Cardiac muscle cell (in vitro differentiated cells and primary cell): Measurements from ENCODE around the gene AHCYL1. TPM values are rescaled to one million over a fixed set of nuclear protein-coding genes. Genes with fewer than 3 reads are reported as not detected.

Source experiments
- DNase-seq, 2 donors: peaks; one replicate each; pipeline versions ENCODE4 v3.0.0 to v3.0.0-alpha.2; 2010 to 2017; ENCODE audit warnings: low read depth in 1 of 2, low spot score in 1 of 2
- H3K27ac ChIP-seq: fragments of 200-600 bp; sonication (generic); 2 replicates; pipeline ENCODE4 v1.5.1; 2016
- H3K27me3 ChIP-seq: fragments of 200-600 bp; sonication (generic); 2 replicates; pipeline ENCODE4 v1.6.0; 2016; ENCODE audit warnings: control low read depth
- H3K36me3 ChIP-seq: fragments of 200-600 bp; sonication (generic); 2 replicates; pipeline ENCODE4 v1.5.1; 2016; ENCODE audit warnings: control low read depth
- H3K4me1 ChIP-seq: fragments of 200-600 bp; sonication (generic); 2 replicates; pipeline ENCODE4 v1.8.1; 2017; ENCODE audit warnings: low read depth, mild to moderate bottlenecking, mixed run types
- H3K4me3 ChIP-seq: fragments of 200-600 bp; sonication (generic); 2 replicates; pipeline ENCODE4 v1.5.1; 2016; ENCODE audit warnings: mild to moderate bottlenecking
- H3K9me3 ChIP-seq: fragments of 200-600 bp; sonication (generic); 2 replicates; pipeline ENCODE4 v1.5.1; 2017; ENCODE audit warnings: low read depth, mild to moderate bottlenecking, control low read depth
- polyA plus RNA-seq: library from polyadenylated mRNA; unstranded; fragments of >200 nt; fragmentation: Nextera tagmentation; extraction: Ambion mirVana; gene quantifications from 2 replicates; pipeline ENCODE4 v1.2.1, GENCODE V29; 2016
- total RNA-seq: library from RNA; depleted of rRNA; stranded (reverse); fragments of >200 nt; gene quantifications from 2 replicates; pipeline ENCODE4 v1.2.3, GENCODE V29; 2016
- TF ChIP-seq, protein P1 (sequence below): IDR thresholded peaks from 2 replicates; pipeline ENCODE4 v1.5.1; 2012; ENCODE audit warnings: low read depth, mild to moderate bottlenecking, low read length

Gene AHCYL1
- total and polyA plus RNA-seq, 2 experiments from 2014 or later: 49.0 to 82.7 TPM

- H3K9me3 ChIP-seq: no peaks in the 10 kb centered on the region
- H3K4me3 ChIP-seq: no peak overlapping the region
- no peaks in the 10 kb centered on the region for H3K36me3 ChIP-seq
- no peaks in the 10 kb centered on the region for H3K4me1 ChIP-seq
- no peak for DNase-seq
- no peaks in the 10 kb centered on the region for H3K27me3 ChIP-seq
- H3K27ac ChIP-seq: no peak overlapping the region
- TF ChIP-seq, protein P1, sequence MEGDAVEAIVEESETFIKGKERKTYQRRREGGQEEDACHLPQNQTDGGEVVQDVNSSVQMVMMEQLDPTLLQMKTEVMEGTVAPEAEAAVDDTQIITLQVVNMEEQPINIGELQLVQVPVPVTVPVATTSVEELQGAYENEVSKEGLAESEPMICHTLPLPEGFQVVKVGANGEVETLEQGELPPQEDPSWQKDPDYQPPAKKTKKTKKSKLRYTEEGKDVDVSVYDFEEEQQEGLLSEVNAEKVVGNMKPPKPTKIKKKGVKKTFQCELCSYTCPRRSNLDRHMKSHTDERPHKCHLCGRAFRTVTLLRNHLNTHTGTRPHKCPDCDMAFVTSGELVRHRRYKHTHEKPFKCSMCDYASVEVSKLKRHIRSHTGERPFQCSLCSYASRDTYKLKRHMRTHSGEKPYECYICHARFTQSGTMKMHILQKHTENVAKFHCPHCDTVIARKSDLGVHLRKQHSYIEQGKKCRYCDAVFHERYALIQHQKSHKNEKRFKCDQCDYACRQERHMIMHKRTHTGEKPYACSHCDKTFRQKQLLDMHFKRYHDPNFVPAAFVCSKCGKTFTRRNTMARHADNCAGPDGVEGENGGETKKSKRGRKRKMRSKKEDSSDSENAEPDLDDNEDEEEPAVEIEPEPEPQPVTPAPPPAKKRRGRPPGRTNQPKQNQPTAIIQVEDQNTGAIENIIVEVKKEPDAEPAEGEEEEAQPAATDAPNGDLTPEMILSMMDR: no peak
Observed at GRCh38 chr1:109944541-109944940, 40.0 kb upstream of the AHCYL1 start.

GRCh38 chr1:109946511-109946910 is 38.1 kb upstream of the AHCYL1 start:
- H3K4me3 ChIP-seq: no peak overlapping the region
- no peaks in the 10 kb centered on the region for H3K36me3 ChIP-seq
- TF ChIP-seq, protein P1: no peak
- H3K27me3 ChIP-seq: no peaks in the 10 kb centered on the region
- no peaks in the 10 kb centered on the region for H3K9me3 ChIP-seq
- no peak overlapping the region for H3K27ac ChIP-seq
- H3K4me1 ChIP-seq: no peaks in the 10 kb centered on the region
- no peak for DNase-seq

GRCh38 chr1:109947582-109948284 is 36.8 kb upstream of the AHCYL1 start:
- H3K4me3 ChIP-seq: no peak overlapping the region
- H3K27ac ChIP-seq: no peak overlapping the region
- no peaks in the 10 kb centered on the region for H3K4me1 ChIP-seq
- H3K36me3 ChIP-seq: no peaks in the 10 kb centered on the region
- TF ChIP-seq, protein P1: no peak
- no peak for DNase-seq
- H3K9me3 ChIP-seq: no peaks in the 10 kb centered on the region
- no peaks in the 10 kb centered on the region for H3K27me3 ChIP-seq

DNA sequence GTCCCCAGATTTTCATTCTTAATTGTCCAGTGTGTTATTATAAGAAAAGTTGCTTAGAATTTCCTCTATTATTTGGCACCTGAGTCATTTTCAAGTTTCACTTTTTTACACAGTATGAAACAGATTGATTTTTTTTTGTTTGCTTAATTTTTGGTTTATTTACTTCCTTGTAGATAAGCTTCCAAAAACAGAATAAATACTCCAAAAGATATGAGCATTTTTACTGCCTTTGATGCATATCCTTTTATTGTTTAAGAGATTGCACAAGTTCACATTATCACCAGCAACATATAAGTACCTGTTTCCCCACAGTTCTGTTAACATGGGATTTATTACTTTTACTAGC is 36.3 kb upstream of the AHCYL1 start:
- DNase-seq: no peak
- Histone ChIP-seq H3K9me3 (no peaks in the 10 kb centered on the region), H3K27me3 (no peaks in the 10 kb centered on the region), H3K27ac (no peak overlapping the region), H3K4me3 (no peak overlapping the region), H3K36me3 (no peaks in the 10 kb centered on the region), H3K4me1 (peaks cover 4% of the 10 kb centered on the region)
- TF ChIP-seq, protein P1: no peak

GRCh38 chr1:109950038-109950437 is 34.5 kb upstream of the AHCYL1 start:
- H3K4me1 ChIP-seq: peaks cover 19% of the 10 kb centered on the region
- no peaks in the 10 kb centered on the region for H3K27me3 ChIP-seq
- no peak for DNase-seq
- TF ChIP-seq, protein P1: no peak
- H3K27ac ChIP-seq: no peak overlapping the region
- H3K36me3 ChIP-seq: no peaks in the 10 kb centered on the region
- H3K9me3 ChIP-seq: no peaks in the 10 kb centered on the region
- H3K4me3 ChIP-seq: no peak overlapping the region
